ENCODE results near the gene TSPAN5.
"Not testable (repeated sequence)": the region's sequence is repeated elsewhere in the genome, so short reads cannot be mapped to it uniquely, and the experiment has no call there.

Gene TSPAN5

DNA sequence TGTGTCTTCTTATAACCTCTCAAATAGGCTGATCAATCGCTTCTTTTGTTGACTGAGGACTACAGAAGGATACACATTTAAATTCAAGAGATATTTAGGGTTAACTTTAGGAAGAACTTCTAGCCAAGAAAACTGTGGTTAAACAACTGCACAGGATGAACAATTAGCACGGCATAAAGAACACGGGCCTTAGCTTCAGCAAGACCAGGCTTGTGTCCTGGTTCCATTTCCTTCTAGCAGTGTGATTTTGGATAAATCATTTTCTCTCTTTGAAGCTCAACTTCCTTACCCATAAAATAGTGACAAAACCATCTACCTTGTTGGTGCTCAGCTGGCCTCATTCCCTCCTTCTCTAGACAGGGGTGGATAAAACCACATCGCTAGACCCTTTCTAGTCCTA lies 117.6 kb downstream of the TSPAN5 start:
- no peak for DNase-seq

GRCh38 chr4:98539741-98540140 lies 118.7 kb downstream of the TSPAN5 start:
- no peak for DNase-seq

- DNase-seq: no peak
These were observed 119.1 kb downstream of the TSPAN5 start for GRCh38 chr4:98539299-98539698.

- no peak for DNase-seq
These were observed 121.8 kb downstream of the TSPAN5 start for GRCh38 chr4:98536631-98537030.

- not testable (repeated sequence) for DNase-seq
These were observed 124.3 kb downstream of the TSPAN5 start for GRCh38 chr4:98534146-98534545.

GRCh38 chr4:98530572-98530971 lies 127.8 kb downstream of the TSPAN5 start:
- DNase-seq: no peak

GRCh38 chr4:98529970-98530569 lies 128.3 kb downstream of the TSPAN5 start:
- DNase-seq: no peak

DNA sequence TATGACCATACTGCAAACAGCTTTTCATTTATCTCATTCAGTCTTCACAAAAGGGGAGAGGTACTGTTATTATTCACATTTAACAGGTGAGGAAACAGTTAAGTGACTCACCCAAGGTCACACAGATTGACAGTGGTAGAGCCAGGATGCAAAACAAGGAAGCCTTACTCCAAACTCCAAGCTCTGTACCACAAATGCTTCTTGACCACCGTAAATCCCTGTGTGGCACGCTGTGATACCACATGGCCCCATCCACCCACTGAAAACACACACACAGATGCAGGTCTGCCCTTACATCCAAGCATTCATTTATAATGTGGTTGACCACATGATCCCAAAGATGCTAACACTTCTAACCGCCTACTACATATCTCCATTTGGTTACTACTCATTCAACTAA lies 129.5 kb downstream of the TSPAN5 start:
- DNase-seq: no peak

DNA sequence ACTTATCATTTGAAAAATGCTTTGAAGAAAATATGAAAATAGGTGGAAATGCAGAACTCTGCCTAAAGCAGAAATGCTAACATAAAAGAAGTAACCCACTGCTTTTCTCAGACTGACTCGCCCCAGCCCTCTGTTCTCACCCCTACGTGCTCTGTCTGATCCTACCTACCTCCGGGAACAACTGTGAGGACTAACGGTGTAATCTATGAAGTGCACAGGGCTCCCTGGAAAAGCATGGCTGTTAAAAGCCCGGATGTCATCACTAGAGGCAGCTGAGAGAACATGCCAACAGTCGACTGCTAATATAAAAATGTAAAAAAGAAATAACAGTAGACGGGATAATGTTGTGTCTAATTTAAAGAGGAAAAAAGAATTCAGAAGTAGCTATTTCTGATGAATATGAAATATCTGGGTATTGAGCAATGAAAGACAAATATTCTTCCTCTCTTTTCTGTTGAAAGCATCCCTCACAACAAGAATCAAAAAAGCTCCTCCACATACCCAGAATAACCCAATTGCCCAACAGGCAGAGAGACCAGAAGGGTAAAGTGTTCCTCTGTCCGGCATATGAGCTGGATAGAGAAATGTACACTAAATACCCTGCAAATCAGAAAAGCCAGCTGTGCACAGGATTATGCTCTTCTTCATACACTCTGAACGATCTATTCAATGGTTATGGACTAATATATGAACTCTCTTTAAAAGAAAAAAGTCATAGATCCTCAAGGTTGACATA lies 130.7 kb downstream of the TSPAN5 start:
- no peak for DNase-seq

- no peak for DNase-seq
These were observed 134.2 kb downstream of the TSPAN5 start for GRCh38 chr4:98524230-98524629.

GRCh38 chr4:98522636-98523395 lies 135.6 kb downstream of the TSPAN5 start:
- no peak for DNase-seq

DNA sequence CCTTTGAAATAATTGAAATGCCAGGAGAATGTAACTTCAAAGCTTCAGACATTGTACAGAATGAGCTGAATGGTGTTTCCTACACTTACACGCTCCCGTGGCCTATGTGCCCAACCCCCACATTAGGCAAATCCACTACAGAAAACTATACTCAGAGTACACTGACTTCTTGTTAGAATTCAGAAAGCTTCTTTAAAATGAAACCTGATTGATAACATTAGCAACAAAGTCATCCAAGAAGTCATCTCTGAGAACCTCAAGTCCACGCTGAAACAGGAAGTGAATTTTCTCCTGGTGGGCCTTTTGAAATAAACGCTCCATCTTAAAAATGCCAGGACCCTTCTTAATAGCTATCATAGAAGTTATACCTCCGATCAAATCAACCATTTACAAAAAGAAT lies 136.3 kb downstream of the TSPAN5 start:
- no peak for DNase-seq

- no peak for DNase-seq
These were observed 136.9 kb downstream of the TSPAN5 start for GRCh38 chr4:98521486-98521885.

- DNase-seq: no peak
These were observed 139.0 kb downstream of the TSPAN5 start for GRCh38 chr4:98519268-98519977.

GRCh38 chr4:98518559-98519267 lies 139.7 kb downstream of the TSPAN5 start:
- DNase-seq: no peak

GRCh38 chr4:98517218-98518021 lies 141.0 kb downstream of the TSPAN5 start:
- no peak for DNase-seq

- DNase-seq: no peak
These were observed 141.8 kb downstream of the TSPAN5 start for GRCh38 chr4:98516441-98517217.

- no peak for DNase-seq
These were observed 142.4 kb downstream of the TSPAN5 start for GRCh38 chr4:98516042-98516440.

GRCh38 chr4:98515470-98515809 lies 143.0 kb downstream of the TSPAN5 start:
- DNase-seq: no peak

GRCh38 chr4:98514741-98515469 lies 143.5 kb downstream of the TSPAN5 start:
- DNase-seq: no peak

All from NCI-H345 (cell line).